Body of pancreas (tissue), 4 donors: ENCODE measurements around the gene ZNF497. TPM values are rescaled to one million over a fixed set of nuclear protein-coding genes. Genes with fewer than 3 reads are reported as not detected.

Experiments used
- ATAC-seq: fragments of 150-250 bp; one replicate; pipeline ENCODE4 v1.9.1; 2016
- DNase-seq, 4 donors: peaks; one replicate each; pipeline ENCODE4 v3.0.0-alpha.2; 2019
- H3K27ac ChIP-seq, 4 donors: fragments of 200-600 bp; sonication (generic); 1 replicate in 3 of 4; 2 replicates in 1 of 4; pipeline versions ENCODE4 v1.5.1 to v1.6.1; 2016 to 2019; ENCODE audit warnings: mild to moderate bottlenecking in 1 of 4, mixed read lengths in 1 of 4, moderate library complexity in 1 of 4
- H3K27me3 ChIP-seq, 2 donors: fragments of 200-600 bp; sonication (generic); one replicate each; pipeline ENCODE4 v1.6.0; 2016; ENCODE audit warnings: mild to moderate bottlenecking in 1 of 2
- H3K36me3 ChIP-seq, 2 donors: fragments of 200-600 bp; sonication (generic); replicated peaks in 1 of 2; 2 replicates each; pipeline ENCODE4 v1.5.1; 2016; ENCODE audit warnings: low read depth in 2 of 2; ENCODE audit not compliant: insufficient read depth in 1 of 2
- H3K4me1 ChIP-seq: fragments of 200-600 bp; sonication (generic); one replicate; pipeline ENCODE4 v1.6.0; 2016
- H3K4me3 ChIP-seq, 2 donors: fragments of 200-600 bp; sonication (generic); 1 replicate in 1 of 2; 2 replicates in 1 of 2; pipeline ENCODE4 v1.5.1; 2016 to 2019
- H3K9me3 ChIP-seq, 3 donors: fragments of 200-600 bp; sonication (generic); 1 replicate in 2 of 3; 2 replicates in 1 of 3; pipeline ENCODE4 v1.5.1; 2016
- CTCF ChIP-seq, 7 experiments: fragments of 450-650 bp in 4 of 7; fragments of 200-600 bp in 3 of 7; sonication (generic) in 3 of 7; IDR thresholded peaks; one replicate each; pipeline ENCODE4 v1.5.1; 2016 to 2019; ENCODE audit warnings: antibody characterized with exemption in 7 of 7
- POLR2A ChIP-seq, 3 donors: fragments of 450-650 bp; IDR thresholded peaks; one replicate each; pipeline ENCODE4 v1.6.1; 2016; ENCODE audit warnings: antibody characterized with exemption in 3 of 3, mild to moderate bottlenecking in 2 of 3
- WGBS, 2 donors: methylation state at CpG; one replicate each; pipeline ENCODE4 v1.1.5; 2017; 5-methylcytosine and 5-hydroxymethylcytosine counted together
- intact Hi-C: fragments of 100-400 bp; cut with DNase I; formaldehyde crosslinking; loops from one replicate; pipeline ENCODE4 v1.15.1; 2023
- total RNA-seq, 2 donors: library from RNA; depleted of rRNA; stranded (reverse); fragments of >200 nt; gene quantifications; one replicate each; pipeline ENCODE4 v1.1.0, GENCODE V29; 2016

The ZNF497 gene
- total RNA-seq, 2 donors from 2014 or later, result 4.6 to 4.7 TPM

DNA sequence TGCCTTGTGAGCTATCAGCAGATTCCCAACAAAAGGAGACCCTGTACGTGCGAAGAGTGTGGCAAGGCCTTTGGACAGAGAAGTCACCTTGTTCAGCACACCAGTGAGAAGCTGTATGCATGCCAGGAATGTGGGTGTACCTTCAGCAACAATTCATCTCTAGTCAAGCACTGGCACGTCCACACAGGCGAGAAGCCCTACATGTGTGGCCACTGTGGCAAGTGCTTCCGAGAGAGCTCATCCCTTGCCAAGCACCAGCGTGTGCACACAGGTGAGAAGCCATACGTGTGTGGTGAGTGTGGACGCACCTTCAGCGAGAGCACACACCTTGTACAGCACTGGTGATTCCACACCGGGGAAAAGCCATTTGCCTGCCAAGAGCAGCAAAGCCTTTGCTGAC, 43.3 kb downstream of the ZNF497 start:
- H3K36me3 ChIP-seq, result no peaks in the 10 kb centered on the region
- ATAC-seq (no peak), DNase-seq (no peak)
- no peaks in the 10 kb centered on the region for H3K4me1 ChIP-seq
- H3K27ac ChIP-seq, result no peak overlapping the region
- H3K9me3 ChIP-seq, result no peaks in the 10 kb centered on the region
- no peaks in the 10 kb centered on the region for H3K27me3 ChIP-seq
- no peak for TF ChIP-seq POLR2A (IDR thresholded peaks at IDR 0.05)
- WGBS, 2 donors, result 94 to 95% methylated on average over 9 to 10 of the region's 10 CpGs
- intact Hi-C loops, result no loop called here
- H3K4me3 ChIP-seq, result no peak overlapping the region

- TF ChIP-seq POLR2A (IDR thresholded peaks at IDR 0.05) (no peak), CTCF (IDR thresholded peaks at IDR 0.05) (no peak)
- intact Hi-C loops, result no loop called here
These were observed 44.3 kb downstream of the ZNF497 start for GRCh38 chr19:58318297-58318696.

GRCh38 chr19:58317476-58318072, 45.0 kb downstream of the ZNF497 start:
- no peak overlapping the region for H3K27ac ChIP-seq
- DNase-seq, result no peak
- H3K9me3 ChIP-seq, result no peaks in the 10 kb centered on the region
- intact Hi-C loops, result no loop called here
- H3K4me3 ChIP-seq, result no peak overlapping the region
- peaks cover 0 to 11% of the 10 kb centered on the region in 2 donors for H3K36me3 ChIP-seq
- H3K27me3 ChIP-seq, result no peaks in the 10 kb centered on the region
- WGBS, 2 donors, result 50 to 52% methylated on average over 7 of the region's 7 CpGs
- TF ChIP-seq POLR2A (IDR thresholded peaks at IDR 0.05), result no peak
- no peak for TF ChIP-seq CTCF (IDR thresholded peaks at IDR 0.05)
- ATAC-seq, result no peak
- no peaks in the 10 kb centered on the region for H3K4me1 ChIP-seq

More at GRCh38 chr19:58318297-58318696, 44.3 kb downstream of the ZNF497 start:
- no peak overlapping the region for H3K4me3 ChIP-seq
- ATAC-seq (no peak), DNase-seq (no peak)
- no peaks in the 10 kb centered on the region for H3K27me3 ChIP-seq
- peaks cover 0 to 6% of the 10 kb centered on the region in 2 donors for H3K36me3 ChIP-seq
- H3K4me1 ChIP-seq, result no peaks in the 10 kb centered on the region
- 78 to 92% methylated on average over 2 to 4 of the region's 4 CpGs for WGBS, 2 donors
- H3K9me3 ChIP-seq, result no peaks in the 10 kb centered on the region
- H3K27ac ChIP-seq, result no peak overlapping the region

- no peak for TF ChIP-seq CTCF (IDR thresholded peaks at IDR 0.05)
- TF ChIP-seq POLR2A (IDR thresholded peaks at IDR 0.05), result no peak
- Histone ChIP-seq H3K9me3 (no peaks in the 10 kb centered on the region), H3K4me3 (no peak overlapping the region), H3K27me3 (no peaks in the 10 kb centered on the region), H3K4me1 (no peaks in the 10 kb centered on the region), H3K36me3 (peaks cover 6 to 17% of the 10 kb centered on the region in 2 donors), H3K27ac (no peak overlapping the region)
- 100% methylated on average over 2 of the region's 2 CpGs; no CpG with 5 or more reads in 1 of the 2 donors for WGBS, 2 donors
- ATAC-seq, result no peak
- DNase-seq, result no peak
- intact Hi-C loops, result no loop called here
These were observed 47.0 kb downstream of the ZNF497 start for GRCh38 chr19:58315580-58315979.

DNA sequence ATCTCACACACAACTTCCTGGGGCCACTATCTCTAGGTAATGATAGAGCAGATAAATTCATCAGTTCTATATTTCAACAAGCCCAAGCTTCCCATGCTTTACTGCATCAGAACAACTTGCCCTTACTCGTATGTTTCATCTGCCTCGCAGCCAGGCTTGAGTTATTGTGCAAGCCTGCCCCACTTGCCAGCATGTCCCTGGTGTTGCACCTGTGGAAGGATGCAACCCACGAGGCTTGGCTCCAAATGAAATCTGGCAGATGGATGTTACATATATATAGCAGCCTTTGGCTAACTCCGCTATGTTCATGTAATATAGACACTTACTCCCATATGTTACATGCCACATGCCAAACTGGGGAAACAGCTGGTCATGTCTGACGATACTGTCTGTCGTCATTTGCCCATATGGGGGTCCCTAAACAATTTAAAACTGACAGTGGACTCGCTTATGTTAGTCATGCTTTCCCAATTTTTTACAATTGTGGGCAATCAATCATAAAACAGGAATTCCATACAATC, 51.1 kb downstream of the ZNF497 start:
- ATAC-seq (no peak), DNase-seq (no peak)
- Histone ChIP-seq H3K27me3 (no peaks in the 10 kb centered on the region), H3K4me3 (no peak overlapping the region), H3K36me3 (peaks cover 6 to 20% of the 10 kb centered on the region in 2 donors), H3K27ac (no peak overlapping the region), H3K9me3 (no peaks in the 10 kb centered on the region), H3K4me1 (peaks cover 8% of the 10 kb centered on the region)
- intact Hi-C loops, result no loop called here
- 93% methylated on average over 7 of the region's 7 CpGs for WGBS, 2 donors
- TF ChIP-seq CTCF (IDR thresholded peaks at IDR 0.05) (no peak), POLR2A (IDR thresholded peaks at IDR 0.05) (no peak)
